ENCODE data around the gene OR52L1. TPM values are rescaled to one million over a fixed set of nuclear protein-coding genes. Genes with fewer than 3 reads are reported as not detected.

Gene OR52L1
- total and polyA plus RNA-seq, 2 experiments from 2014 or later, result 1.8 TPM; not detected in 1

- H3K9me3 ChIP-seq (ENCODE audit: low read depth), result no peaks in the 10 kb centered on the region
- H3K27me3 ChIP-seq, result peaks cover 5% of the 10 kb centered on the region
- no peaks in the 10 kb centered on the region for H3K36me3 ChIP-seq
- TF ChIP-seq CTCF (IDR thresholded peaks at IDR 0.05; ENCODE audit: low read depth, low read length), result no peak
- H3K4me3 ChIP-seq, result no peak overlapping the region
- no peaks in the 10 kb centered on the region for H3K4me1 ChIP-seq (ENCODE audit: low read depth)
- DNase-seq (ENCODE audit: low read depth in 1 of 2, low spot score in 1 of 2), result no peak
- H3K27ac ChIP-seq, result no peak overlapping the region
Observed at GRCh38 chr11:5994791-5995190, 8.0 kb upstream of the OR52L1 start.

DNA sequence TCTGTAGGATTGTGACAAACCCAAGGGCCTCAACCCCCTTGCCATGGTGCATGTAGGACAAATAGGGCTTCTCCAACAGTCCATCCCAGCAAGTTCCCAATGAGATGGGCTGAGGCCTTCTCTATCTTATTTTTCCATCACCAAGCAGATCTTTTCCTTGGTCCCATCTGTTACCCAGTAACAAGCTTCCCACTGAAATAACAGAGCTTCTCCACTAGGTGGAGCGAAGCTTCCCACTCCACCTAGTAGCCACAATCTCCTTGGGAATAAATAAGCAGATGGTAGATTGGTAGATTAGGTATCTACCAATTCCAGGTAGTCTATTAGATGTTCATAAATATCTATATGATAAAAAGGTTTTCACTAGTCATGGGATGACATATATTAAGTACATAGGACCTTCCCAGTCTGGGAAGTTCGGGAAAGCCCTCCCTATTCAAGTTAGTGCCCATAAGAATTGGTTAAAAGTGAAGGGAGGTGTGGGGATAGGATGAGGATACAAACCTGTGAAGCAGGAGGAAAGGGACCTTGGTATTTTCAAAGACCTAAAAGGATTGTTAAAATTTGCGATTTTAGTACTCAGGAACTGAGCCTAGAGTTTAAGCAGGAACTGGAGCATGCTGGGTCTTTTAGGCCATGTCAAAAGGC is 5.9 kb upstream of the OR52L1 start:
- TF ChIP-seq CTCF (IDR thresholded peaks at IDR 0.05; ENCODE audit: low read depth, low read length), result peak; percentile 51
- Histone ChIP-seq H3K27me3 (no peaks in the 10 kb centered on the region), H3K4me3 (no peak overlapping the region), H3K9me3 (ENCODE audit: low read depth) (no peaks in the 10 kb centered on the region), H3K27ac (no peak overlapping the region), H3K4me1 (ENCODE audit: low read depth) (no peaks in the 10 kb centered on the region), H3K36me3 (no peaks in the 10 kb centered on the region)
- DNase-seq (ENCODE audit: low read depth in 1 of 2, low spot score in 1 of 2), result peak; percentile 13 to 16

DNA sequence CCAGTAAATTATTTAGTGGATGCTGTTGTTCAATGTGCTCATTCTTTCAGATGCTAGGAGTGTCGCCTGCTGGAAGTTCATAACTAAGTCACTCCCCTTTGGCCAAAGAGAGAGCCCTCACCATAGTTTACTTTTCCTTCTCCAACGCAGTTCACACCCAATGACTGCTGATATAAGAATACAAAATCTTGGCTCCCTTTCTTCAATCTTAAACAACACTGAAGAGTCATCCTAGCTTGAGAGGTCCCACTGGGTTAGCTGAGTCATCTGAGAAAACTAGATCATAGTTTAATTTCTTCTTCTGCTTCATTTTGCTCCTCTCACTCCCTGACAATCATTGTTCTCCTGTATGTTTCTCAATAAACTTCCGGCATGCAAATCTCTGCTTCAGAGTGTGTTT is 5.4 kb upstream of the OR52L1 start:
- no peak for TF ChIP-seq CTCF (IDR thresholded peaks at IDR 0.05; ENCODE audit: low read depth, low read length)
- Histone ChIP-seq H3K36me3 (no peaks in the 10 kb centered on the region), H3K9me3 (ENCODE audit: low read depth) (no peaks in the 10 kb centered on the region), H3K4me3 (no peak overlapping the region), H3K4me1 (ENCODE audit: low read depth) (no peaks in the 10 kb centered on the region), H3K27ac (no peak overlapping the region), H3K27me3 (no peaks in the 10 kb centered on the region)
- DNase-seq (ENCODE audit: low read depth in 1 of 2, low spot score in 1 of 2), result no peak

DNA sequence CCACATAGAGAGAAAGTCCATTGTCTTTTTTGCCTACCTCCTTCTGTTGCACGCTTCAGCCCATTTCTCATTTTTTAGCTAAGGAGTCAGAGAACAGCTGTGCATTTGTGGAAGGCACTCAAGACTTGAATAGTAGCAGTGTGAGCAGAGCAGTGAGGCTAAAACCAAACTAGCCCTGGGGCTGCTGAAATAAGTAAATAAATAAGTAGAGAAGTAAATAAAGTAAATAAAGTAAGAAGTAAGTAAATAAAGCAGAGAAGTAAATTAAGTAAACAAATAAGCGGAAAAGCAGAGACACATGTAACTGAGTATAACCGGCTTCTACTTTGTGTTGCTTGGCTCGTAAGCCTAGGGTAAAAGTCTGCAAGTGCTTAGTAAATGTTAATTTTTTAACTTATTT is 2.4 kb upstream of the OR52L1 start:
- Histone ChIP-seq H3K27me3 (no peaks in the 10 kb centered on the region), H3K4me1 (ENCODE audit: low read depth) (no peaks in the 10 kb centered on the region), H3K27ac (no peak overlapping the region), H3K36me3 (no peaks in the 10 kb centered on the region), H3K9me3 (ENCODE audit: low read depth) (no peaks in the 10 kb centered on the region), H3K4me3 (no peak overlapping the region)
- no peak for TF ChIP-seq CTCF (IDR thresholded peaks at IDR 0.05; ENCODE audit: low read depth, low read length)
- no peak for DNase-seq (ENCODE audit: low read depth in 1 of 2, low spot score in 1 of 2)

GRCh38 chr11:5983443-5983842 is 3.3 kb downstream of the OR52L1 start:
- no peaks in the 10 kb centered on the region for H3K27me3 ChIP-seq
- no peaks in the 10 kb centered on the region for H3K4me1 ChIP-seq (ENCODE audit: low read depth)
- H3K36me3 ChIP-seq, result no peaks in the 10 kb centered on the region
- H3K4me3 ChIP-seq, result no peak overlapping the region
- DNase-seq (ENCODE audit: low read depth in 1 of 2, low spot score in 1 of 2), result no peak
- no peak for TF ChIP-seq CTCF (IDR thresholded peaks at IDR 0.05; ENCODE audit: low read depth, low read length)
- H3K9me3 ChIP-seq (ENCODE audit: low read depth), result no peaks in the 10 kb centered on the region
- H3K27ac ChIP-seq, result no peak overlapping the region
